ENCODE data around the gene DMXL1.

Gene DMXL1

DNA sequence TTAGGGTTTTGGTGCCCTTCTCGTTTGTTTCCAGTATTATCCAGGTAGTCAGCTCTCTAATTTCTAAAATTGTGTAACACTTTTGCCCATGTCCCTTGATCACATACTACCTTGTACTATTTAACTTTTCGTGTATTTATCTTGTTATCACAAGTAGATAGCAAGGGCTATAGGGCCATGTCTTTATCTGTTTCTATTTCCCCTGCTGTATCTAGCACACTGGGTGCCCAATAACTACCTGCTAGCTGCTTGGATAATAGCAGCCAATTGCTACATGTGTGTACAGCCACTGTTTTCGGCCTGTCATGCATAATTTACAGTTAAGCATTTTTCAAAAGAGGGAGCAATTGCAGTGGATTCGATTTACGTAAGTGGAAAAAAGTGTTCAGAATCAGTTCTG, 220.2 kb downstream of the DMXL1 start:
- DNase-seq (ENCODE audit: low spot score) = no peak

DNA sequence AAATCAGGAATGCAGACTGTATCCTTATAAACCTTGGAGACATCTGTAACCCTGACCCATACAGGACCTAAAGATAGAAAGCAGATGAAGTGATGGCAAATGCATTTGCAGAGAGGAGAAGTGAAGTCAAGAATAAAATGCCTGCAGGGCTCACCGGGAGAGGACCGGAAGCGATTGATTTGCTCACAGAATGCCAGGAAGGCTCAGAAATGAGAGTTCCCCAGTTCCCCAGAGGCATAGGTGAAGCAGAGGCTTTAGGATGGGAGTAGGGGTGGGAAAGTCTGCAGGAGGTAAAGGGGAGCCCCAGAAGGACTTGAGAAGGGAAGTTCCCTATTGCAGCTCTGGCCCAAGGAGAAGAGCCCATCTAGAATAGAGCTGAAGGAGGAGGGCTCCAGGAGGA, 221.0 kb downstream of the DMXL1 start:
- no peak for DNase-seq (ENCODE audit: low spot score)

DNA sequence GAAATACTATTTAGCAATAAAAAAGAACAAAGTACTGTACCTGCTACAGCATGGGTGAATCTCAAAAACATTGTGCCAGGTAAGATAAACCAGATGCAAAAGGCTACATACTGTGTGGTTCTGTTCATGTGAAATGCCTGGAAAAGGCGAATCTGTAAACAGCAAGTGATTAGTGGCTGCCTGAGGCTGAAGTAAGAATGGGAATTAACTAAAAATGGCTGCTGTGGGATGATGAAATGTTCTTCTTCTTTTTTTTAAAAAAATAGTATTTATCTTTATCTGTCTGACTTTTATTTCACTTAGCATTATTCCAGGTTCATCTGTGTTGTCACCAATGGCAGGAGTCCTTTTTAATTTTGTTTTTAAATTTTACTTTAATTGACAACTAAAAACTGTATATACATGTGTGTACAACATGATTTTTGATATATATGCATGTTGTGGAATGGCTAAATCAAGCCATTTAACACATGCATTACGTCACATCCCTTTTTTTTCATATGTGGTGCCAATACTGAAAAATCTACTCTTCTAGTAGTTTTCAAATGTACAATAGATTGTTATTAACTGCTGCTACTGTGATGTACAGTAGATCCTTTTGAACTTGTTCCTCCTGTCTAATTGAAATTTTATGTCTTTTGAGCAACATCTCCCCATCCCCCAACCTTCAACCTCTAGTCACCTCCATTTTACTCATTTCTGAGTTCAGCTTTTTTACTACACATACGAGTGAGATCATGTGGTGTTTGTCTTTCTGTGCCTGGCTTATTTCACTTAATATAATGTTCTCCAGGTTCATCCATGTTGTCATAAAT, 222.0 kb downstream of the DMXL1 start:
- DNase-seq (ENCODE audit: low spot score) = no peak

DNA sequence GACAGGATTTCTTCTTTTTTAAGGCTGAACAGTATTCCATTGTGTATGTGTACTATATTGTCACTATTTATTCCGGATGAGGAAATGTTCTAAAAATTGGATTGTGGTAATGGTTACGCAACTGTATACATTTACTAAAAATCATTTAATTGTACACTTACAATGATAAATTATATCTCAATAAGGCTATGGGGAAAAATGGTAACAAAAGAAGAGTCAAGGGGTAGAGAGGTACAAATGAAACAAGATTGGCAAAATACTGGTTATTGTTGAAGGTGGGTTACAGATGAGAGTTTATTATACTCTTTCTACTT, 222.6 kb downstream of the DMXL1 start:
- no peak for DNase-seq (ENCODE audit: low spot score)
